Hepatocyte (in vitro differentiated cells): ENCODE data around the gene LTF.

Experiments
- CTCF ChIP-seq: fragments of 200-600 bp; sonication (generic); IDR thresholded peaks from 2 replicates; pipeline ENCODE4 v1.5.1; 2016; ENCODE audit warnings: antibody characterized with exemption, mild to moderate bottlenecking; ENCODE audit not compliant: poor library complexity
- EZH2 ChIP-seq: fragments of 200-600 bp; sonication (generic); IDR thresholded peaks from 2 replicates; pipeline ENCODE4 v1.6.1; 2016; ENCODE audit warnings: antibody characterized with exemption, mild to moderate bottlenecking, borderline replicate concordance
- EZH2phosphoT487 ChIP-seq: fragments of 200-600 bp; sonication (generic); IDR thresholded peaks from one replicate; pipeline ENCODE4 v1.6.1; 2018; ENCODE audit warnings: antibody characterized with exemption, mild to moderate bottlenecking, low read depth, moderate library complexity; ENCODE audit not compliant: unreplicated experiment, severe bottlenecking

GRCh38 chr3:46454606-46455005 is 10.1 kb downstream of the LTF start:
- TF ChIP-seq EZH2phosphoT487 (no peak), EZH2 (no peak), CTCF (no peak)
